Activated CD8-positive, alpha-beta memory T cell treated with anti-CD3 and anti-CD28 coated beads, Interleukin-2, amount 10 ng/mL, durations not matched to agents 7 days and 5 days (primary cell): Measurements from ENCODE around the gene PSD2. TPM values are rescaled to one million over a fixed set of nuclear protein-coding genes. Genes with fewer than 3 reads are reported as not detected.

Experiments used
- ATAC-seq: fragments of 150-1000 bp; cut with Tn5 transposase; one replicate; pipeline ENCODE4 v1.10.0; 2021; ENCODE audit warnings: moderate library complexity
- CTCF ChIA-PET: fragments of 350-600 bp; sonication (Branson Sonifier 250); formaldehyde crosslinking; loops from one replicate; lab custom pipeline; 2021; ENCODE audit warnings: antibody characterized with exemption; lab: Charles Lee
- DNase-seq: peaks from one replicate; pipeline ENCODE4 v3.0.0-alpha.2; 2020
- H3K27ac Mint-ChIP-seq: one replicate; pipeline ENCODE4 v1.8.0; 2021; ENCODE audit warnings: mild to moderate bottlenecking, mixed read lengths
- H3K27me3 Mint-ChIP-seq: one replicate; pipeline ENCODE4 v1.8.0; 2021; ENCODE audit warnings: mixed read lengths
- H3K36me3 Mint-ChIP-seq: one replicate; pipeline ENCODE4 v1.8.0; 2021; ENCODE audit warnings: mild to moderate bottlenecking, mixed read lengths
- H3K4me1 Mint-ChIP-seq: one replicate; pipeline ENCODE4 v1.8.0; 2021; ENCODE audit warnings: mixed read lengths
- H3K4me3 Mint-ChIP-seq: one replicate; pipeline ENCODE4 v1.8.0; 2021; ENCODE audit warnings: mild to moderate bottlenecking, moderate library complexity, mixed read lengths
- H3K9me3 Mint-ChIP-seq: one replicate; pipeline ENCODE4 v1.8.0; 2022; ENCODE audit warnings: low read depth, mixed read lengths
- total RNA-seq, 2 experiments: library from RNA; stranded (reverse); gene quantifications; one replicate each; pipeline ENCODE4 v1.2.3, GENCODE V29; 2021

Gene PSD2
- total RNA-seq, 2 experiments from 2014 or later, result not detected

GRCh38 chr5:139829471-139829870, 33.9 kb downstream of the PSD2 start:
- CTCF ChIA-PET, result no interaction called here
- no peaks in the 10 kb centered on the region for H3K9me3 Mint-ChIP-seq
- H3K4me1 Mint-ChIP-seq, result no peaks in the 10 kb centered on the region
- no peak for DNase-seq
- ATAC-seq, result no peak
- H3K4me3 Mint-ChIP-seq, result no peak overlapping the region
- H3K27ac Mint-ChIP-seq, result no peak overlapping the region
- no peaks in the 10 kb centered on the region for H3K36me3 Mint-ChIP-seq
- peaks cover 27% of the 10 kb centered on the region for H3K27me3 Mint-ChIP-seq

- ATAC-seq (no peak), DNase-seq (no peak)
- Mint-ChIP-seq H3K36me3 (no peaks in the 10 kb centered on the region), H3K4me3 (no peak overlapping the region), H3K27me3 (peaks cover 27% of the 10 kb centered on the region), H3K9me3 (no peaks in the 10 kb centered on the region), H3K4me1 (no peaks in the 10 kb centered on the region), H3K27ac (no peak overlapping the region)
- CTCF ChIA-PET, result interaction anchor here (1.7 kb wide), 1 partner anchor 137 kb away, joined by 5 read pairs; no protein-coding TSS in a partner anchor
Observed at GRCh38 chr5:139831624-139832023, 36.0 kb downstream of the PSD2 start.

- H3K4me3 Mint-ChIP-seq, result no peak overlapping the region
- H3K27me3 Mint-ChIP-seq, result peaks cover 27% of the 10 kb centered on the region
- no peak overlapping the region for H3K27ac Mint-ChIP-seq
- H3K36me3 Mint-ChIP-seq, result no peaks in the 10 kb centered on the region
- DNase-seq, result no peak
- no peaks in the 10 kb centered on the region for H3K4me1 Mint-ChIP-seq
- ATAC-seq, result no peak
- CTCF ChIA-PET, result interaction anchor here (1.2 kb wide), 1 partner anchor 46 kb away, joined by 4 read pairs; no protein-coding TSS in a partner anchor
- no peaks in the 10 kb centered on the region for H3K9me3 Mint-ChIP-seq
Observed at GRCh38 chr5:139833525-139833924, 37.9 kb downstream of the PSD2 start.

- H3K27me3 Mint-ChIP-seq, result peaks cover 25% of the 10 kb centered on the region
- DNase-seq (no peak), ATAC-seq (no peak)
- no peaks in the 10 kb centered on the region for H3K4me1 Mint-ChIP-seq
- no peak overlapping the region for H3K27ac Mint-ChIP-seq
- H3K36me3 Mint-ChIP-seq, result no peaks in the 10 kb centered on the region
- CTCF ChIA-PET, result interaction anchor here (1.1 kb wide), 1 partner anchor 48 kb away, joined by 3 read pairs; no protein-coding TSS in a partner anchor
- H3K9me3 Mint-ChIP-seq, result no peaks in the 10 kb centered on the region
- no peak overlapping the region for H3K4me3 Mint-ChIP-seq
Observed at GRCh38 chr5:139835656-139836055, 40.0 kb downstream of the PSD2 start.

GRCh38 chr5:139836469-139837208, 41.0 kb downstream of the PSD2 start:
- no peak overlapping the region for H3K27ac Mint-ChIP-seq
- H3K27me3 Mint-ChIP-seq, result peaks cover 23% of the 10 kb centered on the region
- no peaks in the 10 kb centered on the region for H3K36me3 Mint-ChIP-seq
- no peaks in the 10 kb centered on the region for H3K4me1 Mint-ChIP-seq
- H3K9me3 Mint-ChIP-seq, result no peaks in the 10 kb centered on the region
- DNase-seq, result no peak
- ATAC-seq, result no peak
- CTCF ChIA-PET, result no interaction called here
- H3K4me3 Mint-ChIP-seq, result no peak overlapping the region

- H3K4me3 Mint-ChIP-seq, result no peak overlapping the region
- peaks cover 23% of the 10 kb centered on the region for H3K27me3 Mint-ChIP-seq
- CTCF ChIA-PET, result interaction anchor here (2.2 kb wide), 1 partner anchor 51 kb away, joined by 9 read pairs; no protein-coding TSS in a partner anchor
- DNase-seq (no peak), ATAC-seq (no peak)
- H3K4me1 Mint-ChIP-seq, result no peaks in the 10 kb centered on the region
- no peak overlapping the region for H3K27ac Mint-ChIP-seq
- H3K36me3 Mint-ChIP-seq, result no peaks in the 10 kb centered on the region
- H3K9me3 Mint-ChIP-seq, result no peaks in the 10 kb centered on the region
Observed at GRCh38 chr5:139837711-139838380, 42.2 kb downstream of the PSD2 start.

- no peak overlapping the region for H3K4me3 Mint-ChIP-seq
- H3K9me3 Mint-ChIP-seq, result no peaks in the 10 kb centered on the region
- DNase-seq, result no peak
- CTCF ChIA-PET, result interaction anchor here (1.3 to 2.2 kb wide), 3 partner anchors 51 to 131 kb away, joined by 3 to 9 read pairs (median 8); no protein-coding TSS in a partner anchor
- ATAC-seq, result no peak
- H3K27me3 Mint-ChIP-seq, result peaks cover 19% of the 10 kb centered on the region
- H3K36me3 Mint-ChIP-seq, result no peaks in the 10 kb centered on the region
- no peak overlapping the region for H3K27ac Mint-ChIP-seq
- no peaks in the 10 kb centered on the region for H3K4me1 Mint-ChIP-seq
Observed at GRCh38 chr5:139838381-139839197, 43.0 kb downstream of the PSD2 start.

- H3K4me1 Mint-ChIP-seq, result no peaks in the 10 kb centered on the region
- peaks cover 15% of the 10 kb centered on the region for H3K27me3 Mint-ChIP-seq
- no peak overlapping the region for H3K27ac Mint-ChIP-seq
- ATAC-seq (no peak), DNase-seq (no peak)
- H3K4me3 Mint-ChIP-seq, result no peak overlapping the region
- H3K9me3 Mint-ChIP-seq, result no peaks in the 10 kb centered on the region
- CTCF ChIA-PET, result interaction anchor here (1.3 to 2.2 kb wide), 3 partner anchors 52 to 130 kb away, joined by 3 to 9 read pairs (median 8); no protein-coding TSS in a partner anchor
- no peaks in the 10 kb centered on the region for H3K36me3 Mint-ChIP-seq
Observed at GRCh38 chr5:139839232-139839815, 43.7 kb downstream of the PSD2 start.

GRCh38 chr5:139839918-139840317, 44.3 kb downstream of the PSD2 start:
- DNase-seq, result no peak
- H3K27ac Mint-ChIP-seq, result no peak overlapping the region
- no peaks in the 10 kb centered on the region for H3K9me3 Mint-ChIP-seq
- no peak overlapping the region for H3K4me3 Mint-ChIP-seq
- peaks cover 19% of the 10 kb centered on the region for H3K27me3 Mint-ChIP-seq
- H3K36me3 Mint-ChIP-seq, result no peaks in the 10 kb centered on the region
- ATAC-seq, result no peak
- H3K4me1 Mint-ChIP-seq, result no peaks in the 10 kb centered on the region
- CTCF ChIA-PET, result interaction anchor here (1.0 to 1.6 kb wide), 2 partner anchors 53 to 129 kb away, joined by 4 to 8 read pairs; no protein-coding TSS in a partner anchor

- peaks cover 32% of the 10 kb centered on the region for H3K27me3 Mint-ChIP-seq
- H3K9me3 Mint-ChIP-seq, result no peaks in the 10 kb centered on the region
- H3K27ac Mint-ChIP-seq, result no peak overlapping the region
- no peaks in the 10 kb centered on the region for H3K36me3 Mint-ChIP-seq
- CTCF ChIA-PET, result no interaction called here
- H3K4me1 Mint-ChIP-seq, result no peaks in the 10 kb centered on the region
- ATAC-seq (no peak), DNase-seq (no peak)
- no peak overlapping the region for H3K4me3 Mint-ChIP-seq
Observed at GRCh38 chr5:139841549-139841948, 45.9 kb downstream of the PSD2 start.

- H3K4me1 Mint-ChIP-seq, result no peaks in the 10 kb centered on the region
- H3K27ac Mint-ChIP-seq, result no peak overlapping the region
- ATAC-seq (no peak), DNase-seq (no peak)
- CTCF ChIA-PET, result interaction anchor here (1.2 to 6.1 kb wide), 4 partner anchors 21 to 67 kb away, joined by 3 to 58 read pairs (median 6); no protein-coding TSS in a partner anchor
- H3K27me3 Mint-ChIP-seq, result peaks cover 39% of the 10 kb centered on the region
- no peaks in the 10 kb centered on the region for H3K36me3 Mint-ChIP-seq
- H3K9me3 Mint-ChIP-seq, result no peaks in the 10 kb centered on the region
- no peak overlapping the region for H3K4me3 Mint-ChIP-seq
Observed at GRCh38 chr5:139842321-139842720, 46.7 kb downstream of the PSD2 start.

- no peak for DNase-seq
- ATAC-seq, result no peak
- H3K9me3 Mint-ChIP-seq, result no peaks in the 10 kb centered on the region
- peaks cover 45% of the 10 kb centered on the region for H3K27me3 Mint-ChIP-seq
- peaks cover 3% of the 10 kb centered on the region for H3K4me1 Mint-ChIP-seq
- H3K27ac Mint-ChIP-seq, result no peak overlapping the region
- no peaks in the 10 kb centered on the region for H3K36me3 Mint-ChIP-seq
- CTCF ChIA-PET, result interaction anchor here (1.1 to 6.1 kb wide), 6 partner anchors 20 to 125 kb away, joined by 3 to 58 read pairs (median 6); no protein-coding TSS in a partner anchor
- no peak overlapping the region for H3K4me3 Mint-ChIP-seq
Observed at GRCh38 chr5:139843991-139844390, 48.4 kb downstream of the PSD2 start.
